Measurements from ENCODE around the gene GCH1.
"Not testable (repeated sequence)": the region's sequence is repeated elsewhere in the genome, so short reads cannot be mapped to it uniquely, and the experiment has no call there.

The GCH1 gene

GRCh38 chr14:54902521-54903420 is at the start of gene GCH1:
Gene GCH1, minus strand, starts transcription at chr14:54902826. Its CDS starts 163 bp downstream, at chr14:54902663.
- intact Hi-C loops (cut with DNase I): no loop called here
- peak; percentile 22 to 83 (median 66) for DNase-seq

- intact Hi-C loops (cut with DNase I): no loop called here
- DNase-seq: no peak
These were observed 44.6 kb upstream of the GCH1 start for GRCh38 chr14:54947230-54947629.

- intact Hi-C loops (cut with DNase I): no loop called here
- no peak for DNase-seq
These were observed 43.9 kb upstream of the GCH1 start for GRCh38 chr14:54946500-54946899.

- DNase-seq: no peak
- intact Hi-C loops (cut with DNase I): no loop called here
These were observed 42.2 kb upstream of the GCH1 start for GRCh38 chr14:54944737-54945391.

- DNase-seq: peak in 1 of 42 donors; percentile 3
- intact Hi-C loops (cut with DNase I): no loop called here
These were observed 40.3 kb upstream of the GCH1 start for GRCh38 chr14:54942913-54943312.

GRCh38 chr14:54936816-54937215 is 34.2 kb upstream of the GCH1 start:
- DNase-seq: no peak
- intact Hi-C loops (cut with DNase I): no loop called here

GRCh38 chr14:54935958-54936357 is 33.3 kb upstream of the GCH1 start:
- intact Hi-C loops (cut with DNase I): no loop called here
- DNase-seq: no peak

- DNase-seq: no peak
- intact Hi-C loops (cut with DNase I): no loop called here
These were observed 32.5 kb upstream of the GCH1 start for GRCh38 chr14:54935100-54935499.

GRCh38 chr14:54933006-54933405 is 30.4 kb upstream of the GCH1 start:
- no peak for DNase-seq
- intact Hi-C loops (cut with DNase I): no loop called here

- DNase-seq: no peak
- intact Hi-C loops (cut with DNase I): no loop called here
These were observed 29.1 kb upstream of the GCH1 start for GRCh38 chr14:54931598-54932340.

GRCh38 chr14:54931101-54931500 is 28.5 kb upstream of the GCH1 start:
- intact Hi-C loops (cut with DNase I): no loop called here
- DNase-seq: no peak

GRCh38 chr14:54929556-54929955 is 26.9 kb upstream of the GCH1 start:
- intact Hi-C loops (cut with DNase I): no loop called here

GRCh38 chr14:54928216-54928615 is 25.6 kb upstream of the GCH1 start:
- intact Hi-C loops (cut with DNase I): no loop called here
- no peak for DNase-seq

More at GRCh38 chr14:54929556-54929955, 26.9 kb upstream of the GCH1 start:
- no peak for DNase-seq

- intact Hi-C loops (cut with DNase I): no loop called here
- no peak for DNase-seq
These were observed 24.9 kb upstream of the GCH1 start for GRCh38 chr14:54927551-54927950.

- DNase-seq: peak in 1 of 42 donors; percentile 18
- intact Hi-C loops (cut with DNase I): not testable (repeated sequence)
These were observed 23.9 kb upstream of the GCH1 start for GRCh38 chr14:54926570-54926969.

GRCh38 chr14:54922598-54922997 is 20.0 kb upstream of the GCH1 start:
- intact Hi-C loops (cut with DNase I): no loop called here
- no peak for DNase-seq

GRCh38 chr14:54920052-54920451 is 17.4 kb upstream of the GCH1 start:
- DNase-seq: no peak
- intact Hi-C loops (cut with DNase I): no loop called here

GRCh38 chr14:54919330-54919729 is 16.7 kb upstream of the GCH1 start:
- intact Hi-C loops (cut with DNase I): no loop called here

GRCh38 chr14:54918427-54918826 is 15.8 kb upstream of the GCH1 start:
- no peak for DNase-seq
- intact Hi-C loops (cut with DNase I): no loop called here

More at GRCh38 chr14:54919330-54919729, 16.7 kb upstream of the GCH1 start:
- no peak for DNase-seq

GRCh38 chr14:54916101-54916500 is 13.5 kb upstream of the GCH1 start:
- no peak for DNase-seq
- intact Hi-C loops (cut with DNase I): no loop called here

Data from head of caudate nucleus (tissue), 42 donors.